Sigmoid colon (tissue), 7 donors: ENCODE measurements around the gene SPATC1L. TPM values are rescaled to one million over a fixed set of nuclear protein-coding genes. Genes with fewer than 3 reads are reported as not detected.

Experiments used
- DNase-seq: peaks from one replicate; pipeline ENCODE4 v3.0.0-alpha.2; 2019
- H3K27ac ChIP-seq, 4 donors: fragments of 200-600 bp; sonication (generic); one replicate each; pipeline ENCODE4 v1.5.1; 2016 to 2019; ENCODE audit warnings: mild to moderate bottlenecking in 1 of 4
- H3K27me3 ChIP-seq, 3 donors: fragments of 200-600 bp; sonication (generic); one replicate each; pipeline ENCODE4 v1.5.1; 2019; ENCODE audit warnings: mild to moderate bottlenecking in 1 of 3
- H3K36me3 ChIP-seq, 4 donors: fragments of 200-600 bp; sonication (generic); one replicate each; pipeline ENCODE4 v1.5.1; 2016 to 2019
- H3K4me1 ChIP-seq, 4 donors: fragments of 200-600 bp; sonication (generic); one replicate each; pipeline ENCODE4 v1.5.1; 2017 to 2019
- H3K4me3 ChIP-seq, 4 donors: fragments of 200-600 bp; sonication (generic); one replicate each; pipeline ENCODE4 v1.5.1; 2017 to 2019; ENCODE audit warnings: mild to moderate bottlenecking in 2 of 4, moderate library complexity in 1 of 4
- H3K9me3 ChIP-seq, 4 donors: fragments of 200-600 bp in 3 of 4; sonication (generic) in 3 of 4; one replicate each; pipeline versions ENCODE4 v1.5.1 to v1.6.1; 2013 to 2019
- CTCF ChIP-seq, 4 experiments: fragments of 450-650 bp in 3 of 4; fragments of 200-600 bp in 1 of 4; IDR thresholded peaks; one replicate each; pipeline ENCODE4 v1.5.1; 2016 to 2019; ENCODE audit warnings: antibody characterized with exemption in 4 of 4, mild to moderate bottlenecking in 3 of 4, moderate library complexity in 2 of 4
- EP300 ChIP-seq, 4 donors: sonication (generic); formaldehyde crosslinking; IDR thresholded peaks; one replicate each; pipeline ENCODE4 v1.6.1; 2017; ENCODE audit warnings: antibody characterized with exemption in 4 of 4
- POLR2A ChIP-seq, 2 donors: fragments of 450-650 bp; IDR thresholded peaks; one replicate each; pipeline ENCODE4 v1.6.1; 2016; ENCODE audit warnings: antibody characterized with exemption in 2 of 2, mild to moderate bottlenecking in 2 of 2, moderate library complexity in 2 of 2
- POLR2AphosphoS5 ChIP-seq, 4 donors: sonication (generic); formaldehyde crosslinking; IDR thresholded peaks; one replicate each; pipeline ENCODE4 v1.6.1; 2017; ENCODE audit warnings: antibody characterized with exemption in 4 of 4
- WGBS, 2 donors: extraction: QIAGEN DNeasy Blood & Tissue Kit; methylation state at CpG; one replicate each; pipeline ENCODE4 v1.1.7; 2013; 5-methylcytosine and 5-hydroxymethylcytosine counted together
- intact Hi-C: fragments of 100-400 bp; cut with DNase I; formaldehyde crosslinking; loops from one replicate; pipeline ENCODE4 v1.15.1; 2023
- polyA plus RNA-seq, 3 donors: library from polyadenylated mRNA; stranded (reverse); fragments of 200-250 nt; gene quantifications; one replicate each; pipeline ENCODE4 v1.2.3, GENCODE V29; 2013
- total RNA-seq, 4 donors: library from RNA; depleted of rRNA; stranded (reverse); fragments of >200 nt; gene quantifications; one replicate each; pipeline ENCODE4 v1.1.0, GENCODE V29; 2016
- donor health status: healthy with polysubstance abuse.
- donor health status: Bipolar disorder and iron deficiency.
- donor health status: healthy.

Gene SPATC1L
- total and polyA plus RNA-seq, 7 donors, result 0.95 to 18.3 (median 7.8) TPM

GRCh38 chr21:46207920-46208591 is 23.8 kb upstream of the SPATC1L start:
- no peaks in the 10 kb centered on the region for H3K4me1 ChIP-seq
- intact Hi-C loops, result no loop called here
- DNase-seq, result peak; percentile 55
- H3K36me3 ChIP-seq, result peaks cover 10 to 97% (median 52%) of the 10 kb centered on the region in 4 donors
- no peak overlapping the region for H3K27ac ChIP-seq
- 92 to 94% methylated on average over 27 of the region's 27 CpGs for WGBS, 2 donors
- H3K4me3 ChIP-seq, result no peak overlapping the region
- no peaks in the 10 kb centered on the region for H3K27me3 ChIP-seq
- H3K9me3 ChIP-seq, result no peaks in the 10 kb centered on the region
- TF ChIP-seq EP300 (IDR thresholded peaks at IDR 0.05) (no peak), CTCF (IDR thresholded peaks at IDR 0.05) (no peak), POLR2AphosphoS5 (IDR thresholded peaks at IDR 0.05) (no peak), POLR2A (IDR thresholded peaks at IDR 0.05) (no peak)

GRCh38 chr21:46207006-46207919 is 23.0 kb upstream of the SPATC1L start:
- Histone ChIP-seq H3K4me3 (no peak overlapping the region), H3K4me1 (no peaks in the 10 kb centered on the region), H3K9me3 (no peaks in the 10 kb centered on the region), H3K27me3 (no peaks in the 10 kb centered on the region), H3K36me3 (peaks cover 10 to 97% (median 54%) of the 10 kb centered on the region in 4 donors), H3K27ac (no peak overlapping the region)
- TF ChIP-seq CTCF (IDR thresholded peaks at IDR 0.05) (no peak), EP300 (IDR thresholded peaks at IDR 0.05) (no peak), POLR2AphosphoS5 (IDR thresholded peaks at IDR 0.05) (no peak), POLR2A (IDR thresholded peaks at IDR 0.05) (no peak)
- WGBS, 2 donors, result 94% methylated on average over 21 of the region's 21 CpGs
- intact Hi-C loops, result no loop called here
- DNase-seq, result peak; percentile 59

- H3K27ac ChIP-seq, result no peak overlapping the region
- H3K4me3 ChIP-seq, result no peak overlapping the region
- TF ChIP-seq POLR2AphosphoS5 (IDR thresholded peaks at IDR 0.05), result no peak
- peaks cover 10 to 88% (median 51%) of the 10 kb centered on the region in 4 donors for H3K36me3 ChIP-seq
- DNase-seq, result peak; percentile 55
- intact Hi-C loops, result no loop called here
- no peaks in the 10 kb centered on the region for H3K9me3 ChIP-seq
- H3K4me1 ChIP-seq, result no peaks in the 10 kb centered on the region
- H3K27me3 ChIP-seq, result no peaks in the 10 kb centered on the region
- 94% methylated on average over 24 of the region's 24 CpGs for WGBS, 2 donors
Observed at GRCh38 chr21:46206163-46207005, 22.1 kb upstream of the SPATC1L start.

GRCh38 chr21:46205766-46206162 is 21.5 kb upstream of the SPATC1L start:
- Histone ChIP-seq H3K9me3 (no peaks in the 10 kb centered on the region), H3K36me3 (peaks cover 8 to 85% (median 51%) of the 10 kb centered on the region in 4 donors), H3K27me3 (no peaks in the 10 kb centered on the region), H3K4me3 (no peak overlapping the region), H3K4me1 (no peaks in the 10 kb centered on the region), H3K27ac (no peak overlapping the region)
- no peak for DNase-seq
- TF ChIP-seq POLR2A (IDR thresholded peaks at IDR 0.05) (no peak), POLR2AphosphoS5 (IDR thresholded peaks at IDR 0.05) (no peak), CTCF (IDR thresholded peaks at IDR 0.05) (no peak), EP300 (IDR thresholded peaks at IDR 0.05) (no peak)
- WGBS, 2 donors, result 96% methylated on average over 16 of the region's 16 CpGs
- intact Hi-C loops, result no loop called here
